ENCODE data around the gene ALG2. TPM values are rescaled to one million over a fixed set of nuclear protein-coding genes. Genes with fewer than 3 reads are reported as not detected.

Gene ALG2
- total and polyA plus RNA-seq, 9 of the 15 experiments (the other 6 are each of a cell fraction or from before 2014, with no cell fraction given): 4.9 to 41.9 (median 20.2) TPM

GRCh38 chr9:99244344-99245260 lies 22.9 kb upstream of the ALG2 start (continued):
- TF ChIP-seq, protein P1, sequence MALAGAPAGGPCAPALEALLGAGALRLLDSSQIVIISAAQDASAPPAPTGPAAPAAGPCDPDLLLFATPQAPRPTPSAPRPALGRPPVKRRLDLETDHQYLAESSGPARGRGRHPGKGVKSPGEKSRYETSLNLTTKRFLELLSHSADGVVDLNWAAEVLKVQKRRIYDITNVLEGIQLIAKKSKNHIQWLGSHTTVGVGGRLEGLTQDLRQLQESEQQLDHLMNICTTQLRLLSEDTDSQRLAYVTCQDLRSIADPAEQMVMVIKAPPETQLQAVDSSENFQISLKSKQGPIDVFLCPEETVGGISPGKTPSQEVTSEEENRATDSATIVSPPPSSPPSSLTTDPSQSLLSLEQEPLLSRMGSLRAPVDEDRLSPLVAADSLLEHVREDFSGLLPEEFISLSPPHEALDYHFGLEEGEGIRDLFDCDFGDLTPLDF (CRISPR knock-in tag; IDR thresholded peaks at IDR 0.05): no peak
- no peak for TF ChIP-seq TAF15 (IDR thresholded peaks at IDR 0.05; ENCODE audit: low read depth, low read length)
- no peak for TF ChIP-seq CTBP1 (IDR thresholded peaks at IDR 0.05; ENCODE audit: borderline replicate concordance)
- no peak for TF ChIP-seq ZNF551 (CRISPR knock-in tag; IDR thresholded peaks at IDR 0.05)
- TF ChIP-seq ZNF3 (CRISPR knock-in tag; IDR thresholded peaks at IDR 0.05): no peak
- TF ChIP-seq, protein P2, sequence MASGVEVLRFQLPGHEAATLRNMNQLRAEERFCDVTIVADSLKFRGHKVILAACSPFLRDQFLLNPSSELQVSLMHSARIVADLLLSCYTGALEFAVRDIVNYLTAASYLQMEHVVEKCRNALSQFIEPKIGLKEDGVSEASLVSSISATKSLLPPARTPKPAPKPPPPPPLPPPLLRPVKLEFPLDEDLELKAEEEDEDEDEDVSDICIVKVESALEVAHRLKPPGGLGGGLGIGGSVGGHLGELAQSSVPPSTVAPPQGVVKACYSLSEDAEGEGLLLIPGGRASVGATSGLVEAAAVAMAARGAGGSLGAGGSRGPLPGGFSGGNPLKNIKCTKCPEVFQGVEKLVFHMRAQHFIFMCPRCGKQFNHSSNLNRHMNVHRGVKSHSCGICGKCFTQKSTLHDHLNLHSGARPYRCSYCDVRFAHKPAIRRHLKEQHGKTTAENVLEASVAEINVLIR (CRISPR knock-in tag; IDR thresholded peaks at IDR 0.05): no peak
- no peak for TF ChIP-seq FOXA3 (CRISPR knock-in tag; conservative IDR thresholded peaks at IDR 0.05 in 1 of 2, IDR thresholded peaks at IDR 0.05 in 1 of 2)
- no peak for TF ChIP-seq TAL1 (IDR thresholded peaks at IDR 0.05)
- TF ChIP-seq NR2C1 (IDR thresholded peaks at IDR 0.05): no peak
- no peak for TF ChIP-seq NR2C1 (tag; IDR thresholded peaks at IDR 0.05)
- 0 out of 2 replicates have a peak, but pooled peaks have one; percentile 49 for TF ChIP-seq TSC22D4 (tag; IDR thresholded peaks at IDR 0.05)
- TF ChIP-seq HNRNPH1 (optimal IDR thresholded peaks at IDR 0.05; ENCODE audit: low read depth, low read length): no peak
